Activated CD4-positive, alpha-beta T cell treated with anti-CD3 and anti-CD28 coated beads for 4 hours (primary cell): Measurements from ENCODE around the gene RHO.
"Not testable (repeated sequence)": the region's sequence is repeated elsewhere in the genome, so short reads cannot be mapped to it uniquely, and the experiment has no call there.

Experiments used
- DNase-seq, 2 donors: peaks; one replicate each; pipeline ENCODE4 v3.0.0-alpha.2; 2020

Gene RHO

GRCh38 chr3:129499604-129500333 lies 28.7 kb upstream of the RHO start:
- DNase-seq: not testable (repeated sequence)

GRCh38 chr3:129500334-129500658 lies 28.1 kb upstream of the RHO start:
- no peak for DNase-seq

- DNase-seq: no peak
Observed at GRCh38 chr3:129501630-129502029, 26.8 kb upstream of the RHO start.

GRCh38 chr3:129502641-129503408 lies 25.6 kb upstream of the RHO start:
- DNase-seq: no peak

- no peak for DNase-seq
Observed at GRCh38 chr3:129503471-129504291, 24.8 kb upstream of the RHO start.

GRCh38 chr3:129504471-129505100 lies 23.9 kb upstream of the RHO start:
- DNase-seq: no peak

GRCh38 chr3:129505341-129505740 lies 23.1 kb upstream of the RHO start:
- DNase-seq: no peak

GRCh38 chr3:129506231-129506742 lies 22.2 kb upstream of the RHO start:
- no peak for DNase-seq

- DNase-seq: no peak
Observed at GRCh38 chr3:129507181-129507831, 21.1 kb upstream of the RHO start.

GRCh38 chr3:129512595-129512994 lies 15.8 kb upstream of the RHO start:
- no peak for DNase-seq

GRCh38 chr3:129513705-129514104 lies 14.7 kb upstream of the RHO start:
- no peak for DNase-seq

GRCh38 chr3:129514110-129514509 lies 14.3 kb upstream of the RHO start:
- no peak for DNase-seq

- no peak for DNase-seq
Observed at GRCh38 chr3:129514563-129514962, 13.9 kb upstream of the RHO start.

GRCh38 chr3:129515108-129515820 lies 13.2 kb upstream of the RHO start:
- not testable (repeated sequence) for DNase-seq

- DNase-seq: not testable (repeated sequence)
Observed at GRCh38 chr3:129515821-129516432, 12.5 kb upstream of the RHO start.

GRCh38 chr3:129517516-129517915 lies 10.9 kb upstream of the RHO start:
- DNase-seq: no peak

GRCh38 chr3:129518038-129518561 lies 10.3 kb upstream of the RHO start:
- DNase-seq: no peak

GRCh38 chr3:129518581-129518980 lies 9.9 kb upstream of the RHO start:
- DNase-seq: no peak

- DNase-seq: no peak
Observed at GRCh38 chr3:129519449-129519848, 9.0 kb upstream of the RHO start.

- no peak for DNase-seq
Observed at GRCh38 chr3:129519896-129520715, 8.3 kb upstream of the RHO start.
